Measurements from ENCODE around the gene TRIM65. TPM values are rescaled to one million over a fixed set of nuclear protein-coding genes. Genes with fewer than 3 reads are reported as not detected.

Gene TRIM65
- total and polyA plus RNA-seq, 8 donors = 8.1 to 26.6 (median 10.6) TPM; not detected in 1

DNA sequence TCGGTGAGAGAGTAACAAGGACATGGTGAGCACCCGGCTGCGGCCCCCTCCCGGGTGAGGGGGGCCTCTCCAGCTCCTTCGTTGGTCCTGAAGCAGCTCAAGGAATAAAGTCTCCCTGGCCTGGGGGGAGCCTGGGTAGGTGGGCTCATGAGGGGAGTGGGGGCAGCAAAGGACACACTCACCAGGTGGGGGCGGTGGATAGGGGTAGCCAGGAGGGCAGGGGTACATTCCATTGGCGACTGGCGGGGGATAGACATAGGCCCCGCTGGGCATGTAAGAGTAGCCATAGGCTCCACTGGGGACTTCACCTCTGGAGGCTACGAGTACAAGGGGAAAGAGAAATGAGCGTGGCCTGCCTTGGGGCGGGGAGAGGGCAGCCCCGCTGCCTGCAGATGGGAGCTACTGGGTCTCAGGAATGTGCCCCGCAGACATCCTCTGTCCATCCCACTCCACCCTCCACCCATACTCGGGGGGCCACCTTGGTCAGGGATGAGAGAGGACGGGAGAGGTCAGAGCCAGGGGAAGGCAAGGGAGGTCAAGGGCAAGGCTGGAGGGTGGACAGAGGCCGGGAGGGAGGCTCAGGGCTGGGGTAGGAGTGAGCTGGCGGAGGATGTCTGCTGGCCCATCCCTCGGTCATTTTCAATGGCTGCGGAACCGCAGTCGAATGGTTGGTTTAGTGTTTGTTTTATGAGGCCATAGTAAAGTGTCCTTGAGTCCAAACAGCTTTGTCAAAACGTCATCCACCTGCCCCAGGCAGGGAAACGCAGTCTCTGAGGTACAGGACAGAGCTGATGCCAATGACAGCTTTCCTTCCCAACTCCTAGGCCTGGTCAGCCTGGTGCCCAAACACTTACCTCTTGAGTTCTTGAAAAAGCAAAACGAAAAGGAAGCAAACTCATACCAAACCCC lies 48.9 kb downstream of the TRIM65 start:
- Histone ChIP-seq H3K9me3 (no peaks in the 10 kb centered on the region), H3K27me3 (no peaks in the 10 kb centered on the region), H3K4me1 (peaks cover 50 to 98% (median 81%) of the 10 kb centered on the region in 4 donors), H3K27ac (peak overlapping the region; percentile 77 to 99 (median 91)), H3K4me3 (no peak overlapping the region), H3K36me3 (peaks cover 52 to 73% (median 70%) of the 10 kb centered on the region in 4 donors)
- 81 to 86% (median 85%) methylated on average over 20 to 25 of the region's 25 CpGs for WGBS, 5 donors
- TF ChIP-seq POLR2AphosphoS5 (IDR thresholded peaks at IDR 0.05) (no peak), EP300 (IDR thresholded peaks at IDR 0.05) (no peak), POLR2A (IDR thresholded peaks at IDR 0.05) (no peak)
- TF ChIP-seq, protein P1, sequence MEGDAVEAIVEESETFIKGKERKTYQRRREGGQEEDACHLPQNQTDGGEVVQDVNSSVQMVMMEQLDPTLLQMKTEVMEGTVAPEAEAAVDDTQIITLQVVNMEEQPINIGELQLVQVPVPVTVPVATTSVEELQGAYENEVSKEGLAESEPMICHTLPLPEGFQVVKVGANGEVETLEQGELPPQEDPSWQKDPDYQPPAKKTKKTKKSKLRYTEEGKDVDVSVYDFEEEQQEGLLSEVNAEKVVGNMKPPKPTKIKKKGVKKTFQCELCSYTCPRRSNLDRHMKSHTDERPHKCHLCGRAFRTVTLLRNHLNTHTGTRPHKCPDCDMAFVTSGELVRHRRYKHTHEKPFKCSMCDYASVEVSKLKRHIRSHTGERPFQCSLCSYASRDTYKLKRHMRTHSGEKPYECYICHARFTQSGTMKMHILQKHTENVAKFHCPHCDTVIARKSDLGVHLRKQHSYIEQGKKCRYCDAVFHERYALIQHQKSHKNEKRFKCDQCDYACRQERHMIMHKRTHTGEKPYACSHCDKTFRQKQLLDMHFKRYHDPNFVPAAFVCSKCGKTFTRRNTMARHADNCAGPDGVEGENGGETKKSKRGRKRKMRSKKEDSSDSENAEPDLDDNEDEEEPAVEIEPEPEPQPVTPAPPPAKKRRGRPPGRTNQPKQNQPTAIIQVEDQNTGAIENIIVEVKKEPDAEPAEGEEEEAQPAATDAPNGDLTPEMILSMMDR (IDR thresholded peaks at IDR 0.05) = no peak
- intact Hi-C loops (cut with DNase I; ENCODE audit: low total_unique reads) = no loop called here
- peak in 1 of 2 donors; percentile 8 for DNase-seq

DNA sequence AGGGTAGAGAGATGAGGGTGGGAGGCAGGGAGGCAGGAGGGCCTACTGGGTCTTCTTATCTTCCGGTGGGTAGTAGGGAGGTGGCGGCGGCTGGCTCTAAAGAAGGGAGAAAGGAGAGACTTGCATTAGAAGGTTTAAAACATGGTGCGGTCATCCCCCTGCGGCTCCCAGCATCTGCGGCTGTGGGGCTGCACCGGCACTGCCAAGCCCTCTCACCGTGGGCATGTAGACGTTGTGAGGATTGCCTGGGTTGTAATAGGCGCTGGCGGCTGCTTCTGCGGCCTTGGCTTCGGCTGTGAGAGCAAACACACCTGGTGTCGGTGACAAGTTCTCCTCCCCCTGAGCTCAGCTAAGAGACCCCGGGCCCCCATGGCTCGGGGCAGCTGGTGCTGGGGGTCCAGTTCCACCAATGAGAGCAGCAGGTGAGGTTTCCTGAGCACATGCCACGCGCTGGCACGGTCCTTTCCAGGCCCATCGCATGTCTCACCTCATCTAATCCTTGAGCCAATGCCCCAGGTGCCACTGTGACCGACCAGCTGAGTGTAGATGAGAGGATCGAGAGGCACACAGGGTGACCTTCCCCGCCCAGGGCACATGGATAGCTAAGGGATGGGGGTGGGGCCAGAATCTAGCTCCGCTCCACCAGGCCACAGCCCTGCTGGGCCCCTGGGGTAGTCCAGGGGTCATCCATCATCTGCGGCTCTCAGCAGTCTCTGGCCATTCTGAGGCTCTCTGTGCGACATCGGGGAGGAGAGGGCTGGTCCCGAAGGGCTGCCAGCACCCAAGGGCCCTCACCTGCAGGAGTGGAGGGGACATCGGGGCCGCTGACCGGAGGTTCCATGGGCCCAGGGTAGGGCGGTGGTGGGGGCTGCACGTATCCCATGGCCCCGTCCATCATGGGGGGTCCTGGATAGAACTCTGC lies 49.8 kb downstream of the TRIM65 start:
- H3K9me3 ChIP-seq = no peaks in the 10 kb centered on the region
- H3K4me1 ChIP-seq = peaks cover 50 to 98% (median 74%) of the 10 kb centered on the region in 4 donors
- 61 to 74% (median 71%) methylated on average over 23 to 34 of the region's 34 CpGs for WGBS, 5 donors
- peak in 1 of 2 donors; percentile 64 for DNase-seq
- peaks cover 52 to 72% (median 63%) of the 10 kb centered on the region in 4 donors for H3K36me3 ChIP-seq
- intact Hi-C loops (cut with DNase I; ENCODE audit: low total_unique reads) = no loop called here
- no peaks in the 10 kb centered on the region for H3K27me3 ChIP-seq
- peak overlapping the region; percentile 77 to 99 (median 91) for H3K27ac ChIP-seq
- TF ChIP-seq, protein P1 (IDR thresholded peaks at IDR 0.05) = no peak
- no peak for TF ChIP-seq POLR2AphosphoS5 (IDR thresholded peaks at IDR 0.05)
- TF ChIP-seq EP300 (IDR thresholded peaks at IDR 0.05) = no peak
- no peak for TF ChIP-seq POLR2A (IDR thresholded peaks at IDR 0.05)
- H3K4me3 ChIP-seq = no peak overlapping the region

DNA sequence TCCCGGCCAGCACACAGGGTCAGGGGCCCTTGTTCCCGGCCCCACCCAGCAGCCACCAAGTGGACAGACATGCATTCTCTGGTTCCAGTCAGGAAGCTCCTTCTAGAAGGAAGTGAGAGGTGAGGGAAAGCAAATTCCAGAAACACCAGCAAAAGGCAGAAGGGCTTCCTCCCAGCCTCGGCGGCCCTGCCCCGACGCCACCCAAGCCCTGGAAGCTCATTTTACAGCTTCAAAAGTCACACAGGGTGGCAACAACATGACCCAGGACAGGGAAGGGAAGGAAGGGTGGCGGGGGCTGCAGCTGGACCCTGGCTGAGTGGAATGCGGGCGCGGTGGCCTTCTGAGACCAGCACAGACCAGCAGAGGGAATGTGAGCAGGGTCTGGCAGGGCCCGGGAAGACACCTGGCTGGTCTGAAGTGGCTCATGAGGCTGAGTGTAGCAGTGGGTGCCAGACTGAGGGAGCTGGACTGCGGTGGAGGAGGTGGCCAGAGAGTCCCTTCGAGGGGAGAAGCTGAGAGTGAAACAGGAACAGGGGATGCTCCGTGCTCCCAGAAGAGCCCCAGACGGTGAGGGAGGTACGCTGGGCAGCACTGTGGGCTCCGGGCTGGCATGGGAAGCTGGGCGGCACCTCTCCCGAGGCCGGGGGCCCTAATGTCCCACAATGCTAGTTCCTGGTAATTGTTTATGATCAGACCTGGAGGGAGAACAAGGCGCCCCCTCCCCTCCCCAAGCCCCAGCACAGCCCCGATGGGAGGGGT lies 50.6 kb downstream of the TRIM65 start:
- Histone ChIP-seq H3K4me1 (peaks cover 45 to 93% (median 66%) of the 10 kb centered on the region in 4 donors), H3K9me3 (no peaks in the 10 kb centered on the region), H3K27me3 (no peaks in the 10 kb centered on the region), H3K36me3 (peaks cover 48 to 64% (median 55%) of the 10 kb centered on the region in 4 donors), H3K4me3 (no peak overlapping the region), H3K27ac (peak overlapping the region; percentile 77 to 99 (median 91))
- DNase-seq = peak in 1 of 2 donors; percentile 58
- TF ChIP-seq POLR2A (IDR thresholded peaks at IDR 0.05) (no peak), POLR2AphosphoS5 (IDR thresholded peaks at IDR 0.05) (no peak), EP300 (IDR thresholded peaks at IDR 0.05) (no peak)
- TF ChIP-seq, protein P1 (IDR thresholded peaks at IDR 0.05) = no peak
- WGBS, 5 donors = 62 to 73% (median 65%) methylated on average over 20 to 22 of the region's 22 CpGs
- intact Hi-C loops (cut with DNase I; ENCODE audit: low total_unique reads) = no loop called here
